ENCODE measurements around the gene ALCAM. TPM values are rescaled to one million over a fixed set of nuclear protein-coding genes. Genes with fewer than 3 reads are reported as not detected.

The ALCAM gene
- total RNA-seq, 1 donor from 2014 or later, result 90.3 TPM

DNA sequence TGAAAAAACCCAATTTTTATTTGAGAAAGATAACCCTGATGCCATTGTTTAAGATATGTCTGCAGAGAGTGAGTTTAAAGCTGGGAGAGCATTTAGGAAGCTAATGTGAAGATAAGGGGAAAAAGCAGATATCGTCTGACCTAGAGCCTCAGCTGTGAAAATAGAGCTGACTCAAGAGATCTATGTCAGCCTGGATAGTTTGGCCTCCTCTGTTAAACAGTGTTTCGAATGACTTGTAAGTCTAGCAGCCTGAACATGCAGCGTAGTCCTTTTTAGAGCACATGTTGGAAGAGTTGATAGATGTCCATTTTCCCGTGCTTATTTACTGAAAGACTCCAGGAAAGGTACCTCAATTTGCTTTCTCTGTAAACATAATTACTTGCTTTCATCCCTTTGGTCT is 48.1 kb downstream of the ALCAM start:
- Mint-ChIP-seq H3K27me3 (ENCODE audit: low read depth) (no peaks in the 10 kb centered on the region), H3K27ac (peak overlapping the region; percentile 35), H3K36me3 (no peaks in the 10 kb centered on the region), H3K9me3 (peaks cover 3% of the 10 kb centered on the region), H3K4me1 (peaks cover 25% of the 10 kb centered on the region), H3K4me3 (no peak overlapping the region)
- no peak for TF ChIP-seq CTCF (IDR thresholded peaks at IDR 0.05; ENCODE audit: unreplicated experiment)
- DNase-seq (ENCODE audit: low spot score in 2 of 2, unreplicated experiment in 2 of 2), result no peak

GRCh38 chr3:105415951-105416350 is 49.2 kb downstream of the ALCAM start:
- Mint-ChIP-seq H3K9me3 (peaks cover 3% of the 10 kb centered on the region), H3K27ac (no peak overlapping the region)

GRCh38 chr3:105417525-105418289 is 51.0 kb downstream of the ALCAM start:
- Mint-ChIP-seq H3K4me3 (no peak overlapping the region), H3K9me3 (peaks cover 3% of the 10 kb centered on the region), H3K36me3 (no peaks in the 10 kb centered on the region), H3K4me1 (peaks cover 22% of the 10 kb centered on the region), H3K27ac (no peak overlapping the region), H3K27me3 (ENCODE audit: low read depth) (no peaks in the 10 kb centered on the region)
- TF ChIP-seq CTCF (IDR thresholded peaks at IDR 0.05; ENCODE audit: unreplicated experiment), result no peak
- no peak for DNase-seq (ENCODE audit: low spot score in 2 of 2, unreplicated experiment in 2 of 2)

More at GRCh38 chr3:105415951-105416350, 49.2 kb downstream of the ALCAM start:
- H3K4me3 Mint-ChIP-seq, result no peak overlapping the region
- DNase-seq (ENCODE audit: low spot score in 2 of 2, unreplicated experiment in 2 of 2), result no peak
- H3K36me3 Mint-ChIP-seq, result no peaks in the 10 kb centered on the region
- TF ChIP-seq CTCF (IDR thresholded peaks at IDR 0.05; ENCODE audit: unreplicated experiment), result no peak
- peaks cover 25% of the 10 kb centered on the region for H3K4me1 Mint-ChIP-seq
- H3K27me3 Mint-ChIP-seq (ENCODE audit: low read depth), result no peaks in the 10 kb centered on the region

GRCh38 chr3:105422645-105423044 is 55.9 kb downstream of the ALCAM start:
- no peaks in the 10 kb centered on the region for H3K36me3 Mint-ChIP-seq
- H3K4me3 Mint-ChIP-seq, result no peak overlapping the region
- no peak overlapping the region for H3K27ac Mint-ChIP-seq
- no peaks in the 10 kb centered on the region for H3K4me1 Mint-ChIP-seq
- no peak for DNase-seq (ENCODE audit: low spot score in 2 of 2, unreplicated experiment in 2 of 2)
- H3K27me3 Mint-ChIP-seq (ENCODE audit: low read depth), result no peaks in the 10 kb centered on the region
- no peak for TF ChIP-seq CTCF (IDR thresholded peaks at IDR 0.05; ENCODE audit: unreplicated experiment)
- H3K9me3 Mint-ChIP-seq, result peaks cover 3% of the 10 kb centered on the region

GRCh38 chr3:105423397-105423796 is 56.7 kb downstream of the ALCAM start:
- DNase-seq (ENCODE audit: low spot score in 2 of 2, unreplicated experiment in 2 of 2), result no peak
- Mint-ChIP-seq H3K27ac (no peak overlapping the region), H3K9me3 (peaks cover 3% of the 10 kb centered on the region), H3K4me1 (no peaks in the 10 kb centered on the region), H3K4me3 (no peak overlapping the region), H3K36me3 (no peaks in the 10 kb centered on the region), H3K27me3 (ENCODE audit: low read depth) (no peaks in the 10 kb centered on the region)
- TF ChIP-seq CTCF (IDR thresholded peaks at IDR 0.05; ENCODE audit: unreplicated experiment), result no peak
